GM19463 (cell line): Measurements from ENCODE around the gene CCDC88B.
"Not testable (repeated sequence)": the region's sequence is repeated elsewhere in the genome, so short reads cannot be mapped to it uniquely, and the experiment has no call there.

Experiments used
- ATAC-seq: cut with Tn5 transposase; IDR thresholded peaks from one replicate; pipeline ENCODE4 v1.9.1; 2021; ENCODE audit warnings: mild to moderate bottlenecking, moderate library complexity; ENCODE audit not compliant: unreplicated experiment

The CCDC88B gene

GRCh38 chr11:64304032-64304315, 36.0 kb upstream of the CCDC88B start:
- no peak for ATAC-seq

DNA sequence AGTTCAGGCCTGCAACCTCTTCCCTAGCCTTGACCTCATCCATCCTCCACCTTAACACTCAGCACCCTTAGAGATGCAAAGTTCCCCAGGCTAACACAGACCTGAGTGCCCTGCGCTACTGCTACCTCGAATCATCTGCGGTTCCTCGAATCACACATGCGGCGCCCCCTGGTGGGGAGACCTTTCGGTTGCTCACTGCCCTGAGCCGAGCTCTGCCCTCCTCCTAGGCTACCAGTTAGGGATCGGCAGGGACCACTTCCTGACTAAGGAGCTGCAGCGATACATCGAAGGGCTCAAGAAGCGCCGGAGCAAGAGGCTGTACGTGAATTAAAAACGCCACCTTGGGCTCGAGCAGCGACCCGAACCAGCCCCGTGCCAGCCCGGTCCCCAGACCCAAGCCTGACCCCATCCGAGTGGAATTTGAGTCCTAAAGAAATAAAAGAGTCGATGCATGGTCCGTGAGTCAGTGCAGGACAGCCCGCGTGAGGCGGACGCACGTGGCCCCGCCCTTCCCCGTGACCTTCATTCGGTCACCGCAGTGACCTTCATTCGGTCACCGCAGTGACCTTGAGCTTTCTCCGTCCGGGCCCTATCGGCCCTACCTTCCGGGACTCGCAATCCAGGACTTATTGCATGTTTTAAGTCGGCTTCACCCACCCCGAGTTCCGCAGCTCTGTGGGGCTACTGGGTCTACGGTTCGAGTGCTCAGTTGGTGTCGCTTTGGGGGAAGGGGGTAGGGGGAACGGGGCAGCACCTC, 35.5 kb upstream of the CCDC88B start:
- ATAC-seq: peak; percentile 30

GRCh38 chr11:64305075-64305690, 34.8 kb upstream of the CCDC88B start, which contains the start of gene ESRRA:
TSS of gene ESRRA (plus strand) at chr11:64305524. CDS start at chr11:64307180, 1,656 bp downstream.
- ATAC-seq: peak; percentile 69

DNA sequence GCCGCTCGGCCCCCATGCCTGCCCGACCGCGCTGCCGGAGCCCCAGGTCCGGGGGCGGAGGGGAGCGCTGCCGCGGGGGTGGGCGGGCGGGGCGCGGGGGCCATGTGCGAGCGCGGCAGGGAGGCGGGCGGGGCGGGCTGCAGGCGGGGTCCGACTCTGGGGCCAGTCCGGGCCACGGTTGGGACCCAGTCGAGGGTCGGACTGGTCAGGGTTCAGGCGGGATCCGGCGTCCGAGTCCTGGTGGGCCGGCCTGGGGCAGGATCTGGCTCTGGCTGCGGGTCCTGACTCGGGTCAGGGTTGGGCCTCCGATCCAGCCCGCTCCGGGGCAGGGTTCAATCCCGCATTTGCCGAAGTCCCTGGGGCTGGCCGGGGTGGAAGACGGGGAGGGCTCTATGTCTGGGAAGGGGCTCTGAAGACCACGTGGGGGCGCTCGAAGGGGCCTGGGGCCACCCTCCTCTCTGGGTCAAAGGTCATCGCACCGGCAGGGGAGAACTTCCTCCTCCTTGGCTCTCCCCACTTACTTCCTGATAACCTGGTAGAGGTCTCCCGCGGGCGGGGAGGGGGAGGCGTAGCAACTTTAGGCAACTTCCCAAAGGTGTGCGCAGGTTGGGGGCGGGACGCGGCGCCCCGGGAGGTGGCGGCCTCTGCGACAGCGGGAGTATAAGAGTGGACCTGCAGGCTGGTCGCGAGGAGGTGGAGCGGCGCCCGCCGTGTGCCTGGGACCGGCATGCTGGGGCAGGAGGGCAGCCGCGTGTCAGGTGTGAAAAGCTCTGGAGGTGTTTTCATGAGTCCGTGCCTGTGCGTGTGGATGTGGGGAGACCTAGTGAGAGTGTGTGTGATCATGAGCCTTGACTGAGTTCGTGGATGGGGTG, 34.1 kb upstream of the CCDC88B start:
- ATAC-seq: no peak

DNA sequence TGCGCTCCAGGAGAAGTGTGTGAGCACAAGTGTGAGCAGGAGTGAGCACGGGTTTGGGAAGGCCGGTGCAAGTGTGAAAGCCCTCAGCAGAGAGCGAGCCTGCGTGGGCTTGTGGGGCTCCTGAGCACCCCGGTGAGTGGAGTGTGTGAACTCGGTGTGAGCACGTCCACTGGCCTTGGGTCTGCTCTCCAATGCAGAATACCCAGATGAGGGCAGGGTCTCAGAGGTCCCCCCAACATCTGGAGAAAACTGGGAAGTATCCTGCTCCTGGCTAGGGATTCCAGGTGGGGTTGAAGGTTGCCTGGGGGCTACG, 33.5 kb upstream of the CCDC88B start:
- no peak for ATAC-seq

GRCh38 chr11:64306876-64307622, 33.0 kb upstream of the CCDC88B start:
- no peak for ATAC-seq

GRCh38 chr11:64307795-64308194, 32.2 kb upstream of the CCDC88B start:
- not testable (repeated sequence) for ATAC-seq

- ATAC-seq: no peak
These were observed 27.1 kb upstream of the CCDC88B start for GRCh38 chr11:64312947-64313346.

GRCh38 chr11:64313491-64314145, 26.4 kb upstream of the CCDC88B start:
- no peak for ATAC-seq

DNA sequence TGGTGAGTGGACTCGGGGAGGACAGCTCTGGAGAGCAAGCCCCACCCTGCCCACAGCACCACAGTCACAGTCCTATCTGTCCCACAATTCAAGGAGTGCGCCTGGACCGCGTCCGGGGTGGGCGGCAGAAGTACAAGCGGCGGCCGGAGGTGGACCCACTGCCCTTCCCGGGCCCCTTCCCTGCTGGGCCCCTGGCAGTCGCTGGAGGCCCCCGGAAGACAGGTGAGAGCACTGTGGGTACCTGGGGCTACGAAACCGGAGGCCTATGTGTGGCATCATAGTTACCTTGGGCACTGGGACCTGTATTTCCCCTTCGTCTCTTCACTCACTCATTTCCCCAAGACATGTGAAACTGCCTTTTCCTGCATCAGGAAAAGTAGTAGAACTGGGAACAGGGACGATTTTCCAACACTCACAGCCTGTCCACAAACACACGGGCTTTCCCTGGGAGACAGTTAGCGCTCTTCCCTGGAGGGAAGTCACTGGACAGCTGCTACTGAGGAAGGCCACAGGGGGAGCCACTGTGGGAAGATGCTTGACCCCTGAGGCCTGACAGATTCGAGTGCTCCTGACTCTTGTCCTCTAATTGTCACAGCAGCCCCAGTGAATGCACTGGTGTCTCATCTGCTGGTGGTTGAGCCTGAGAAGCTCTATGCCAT, 25.7 kb upstream of the CCDC88B start:
- ATAC-seq: no peak

DNA sequence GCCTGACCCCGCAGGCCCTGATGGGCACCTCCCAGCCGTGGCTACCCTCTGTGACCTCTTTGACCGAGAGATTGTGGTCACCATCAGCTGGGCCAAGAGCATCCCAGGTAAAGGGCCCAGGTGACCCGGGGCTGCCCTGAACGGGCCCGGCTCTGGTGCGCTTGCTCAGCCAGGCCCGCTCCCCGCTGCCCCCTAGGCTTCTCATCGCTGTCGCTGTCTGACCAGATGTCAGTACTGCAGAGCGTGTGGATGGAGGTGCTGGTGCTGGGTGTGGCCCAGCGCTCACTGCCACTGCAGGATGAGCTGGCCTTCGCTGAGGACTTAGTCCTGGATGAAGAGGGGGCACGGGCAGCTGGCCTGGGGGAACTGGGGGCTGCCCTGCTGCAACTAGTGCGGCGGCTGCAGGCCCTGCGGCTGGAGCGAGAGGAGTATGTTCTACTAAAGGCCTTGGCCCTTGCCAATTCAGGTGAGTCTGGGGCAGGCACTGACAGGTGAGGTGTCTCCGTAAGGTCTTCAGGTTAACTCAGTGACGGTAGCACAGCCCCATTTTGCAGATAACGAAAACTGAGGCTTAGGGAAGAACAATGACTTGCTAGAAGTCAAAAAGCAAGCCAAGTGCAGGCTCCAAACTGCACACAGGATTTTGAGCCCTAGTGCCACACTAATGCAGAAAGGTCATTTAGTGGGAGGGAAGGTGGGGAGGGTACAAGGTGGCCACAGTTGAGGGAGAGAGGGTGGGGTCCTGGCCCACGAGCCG, 25.0 kb upstream of the CCDC88B start:
- no peak for ATAC-seq

- ATAC-seq: not testable (repeated sequence)
These were observed 24.1 kb upstream of the CCDC88B start for GRCh38 chr11:64315667-64316526.

- no peak for ATAC-seq
These were observed 23.2 kb upstream of the CCDC88B start for GRCh38 chr11:64316672-64317324.

DNA sequence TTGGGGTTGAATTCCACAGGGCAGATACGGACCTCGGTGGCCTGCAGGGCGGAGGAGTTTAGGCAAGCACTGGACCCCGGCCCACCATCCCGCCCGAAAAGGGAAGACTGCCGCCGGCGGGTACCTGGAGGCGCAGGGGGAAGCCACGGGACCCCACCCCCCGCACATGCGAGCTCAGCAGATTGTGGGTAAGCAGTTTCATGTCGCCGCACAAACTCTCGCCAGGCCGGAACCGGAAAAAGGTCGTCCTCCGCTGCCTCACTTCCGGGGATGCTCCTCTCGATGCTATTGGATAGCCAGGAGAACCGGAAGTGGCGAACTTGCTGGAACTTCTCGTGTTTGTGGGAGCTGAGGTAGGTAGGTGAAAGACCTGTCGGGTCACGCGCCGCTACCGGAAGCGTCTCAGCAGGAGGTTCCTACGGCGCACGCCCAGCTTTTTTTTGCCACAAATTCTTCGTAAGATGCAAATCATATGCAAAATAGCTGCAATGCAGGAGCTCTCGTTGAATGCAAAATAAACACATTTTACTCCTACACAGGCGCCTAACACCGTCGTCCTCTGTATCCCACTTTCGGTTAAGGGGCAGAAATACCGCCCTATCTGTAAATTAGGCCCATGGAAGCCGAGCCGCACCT, 22.6 kb upstream of the CCDC88B start, which contains the start of gene TRMT112:
Gene TRMT112 (minus strand): TSS at position 235 of the 636 bp plus-strand sequence. CDS start 33 bp downstream, at position 202.
- peak; percentile 46 for ATAC-seq

GRCh38 chr11:64317961-64318765, 21.8 kb upstream of the CCDC88B start, which contains the start of gene PRDX5:
TSS of gene PRDX5 (plus strand) at chr11:64318121. CDS start at chr11:64318216, 95 bp downstream.
- ATAC-seq: peak; percentile 83
